Thoracic aorta (tissue), 2 donors: ENCODE measurements around the gene PGAM4. TPM values are rescaled to one million over a fixed set of nuclear protein-coding genes. Genes with fewer than 3 reads are reported as not detected.
A peak's percentile ranks its signal among the peaks of the same experiment; 100 is the strongest.
"Not testable (repeated sequence)": the region's sequence is repeated elsewhere in the genome, so short reads cannot be mapped to it uniquely, and the experiment has no call there.

Experiments
- ATAC-seq: fragments of 150-250 bp; one replicate; pipeline ENCODE4 v1.8.0; 2017; ENCODE audit warnings: low read depth; ENCODE audit not compliant: insufficient number of reproducible peaks, low FRiP score
- DNase-seq: peaks from one replicate; pipeline ENCODE4 v3.0.0-alpha.2; 2020; ENCODE audit warnings: low spot score
- H3K27ac ChIP-seq, 2 donors: fragments of 200-600 bp; sonication (generic); 1 replicate in 1 of 2; 2 replicates in 1 of 2; pipeline ENCODE4 v1.5.1; 2016; ENCODE audit warnings: mild to moderate bottlenecking in 2 of 2, moderate library complexity in 2 of 2
- H3K27me3 ChIP-seq: fragments of 200-600 bp; sonication (generic); replicated peaks from 2 replicates; pipeline ENCODE4 v1.6.0; 2016; ENCODE audit warnings: mild to moderate bottlenecking; ENCODE audit not compliant: insufficient read depth
- H3K36me3 ChIP-seq: fragments of 200-600 bp; sonication (generic); one replicate; pipeline ENCODE4 v1.5.1; 2016
- H3K4me1 ChIP-seq, 2 donors: fragments of 200-600 bp; sonication (generic); 1 replicate in 1 of 2; 2 replicates in 1 of 2; pipeline versions ENCODE4 v1.5.1 to v1.6.0; 2016; ENCODE audit warnings: low read depth in 2 of 2, mild to moderate bottlenecking in 1 of 2; ENCODE audit not compliant: control insufficient read depth in 1 of 2
- H3K4me3 ChIP-seq: fragments of 200-600 bp; sonication (generic); 2 replicates; pipeline ENCODE4 v1.5.1; 2016; ENCODE audit warnings: mild to moderate bottlenecking
- H3K9me3 ChIP-seq: fragments of 200-600 bp; sonication (generic); 2 replicates; pipeline ENCODE4 v1.5.1; 2016
- total RNA-seq, 2 donors: library from RNA; depleted of rRNA; stranded (reverse); fragments of >200 nt; gene quantifications; one replicate each; pipeline versions ENCODE4 v1.1.0 to v1.2.3, GENCODE V29; 2016
- TF ChIP-seq, protein P1 (sequence below): fragments of 200-600 bp; sonication (generic); IDR thresholded peaks from one replicate; pipeline ENCODE4 v1.5.1; 2019; ENCODE audit warnings: antibody characterized with exemption

Gene PGAM4
- total RNA-seq, 2 donors from 2014 or later, result not detected

DNA sequence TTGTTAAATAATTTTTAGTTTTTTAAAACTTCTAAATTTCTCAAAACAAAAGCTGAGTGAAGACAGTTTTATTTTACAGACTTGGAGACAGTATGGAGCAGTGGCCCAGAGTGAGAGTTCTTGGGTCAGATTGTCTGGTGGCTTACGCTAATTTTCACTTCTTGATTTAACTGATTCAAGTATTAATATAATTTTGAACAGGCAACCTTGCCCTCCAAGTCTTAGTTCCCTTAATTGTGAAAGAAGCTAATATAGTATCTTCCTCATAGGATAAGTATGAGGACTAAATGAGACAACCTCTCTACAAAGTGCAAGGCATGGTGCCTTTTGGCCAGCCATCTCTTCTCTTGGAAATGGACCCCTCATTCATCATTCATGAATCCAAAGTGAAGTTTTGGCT, 33.6 kb downstream of the PGAM4 start:
- ATAC-seq, result no peak
- peaks cover 0 to 22% of the 10 kb centered on the region in 2 donors for H3K4me1 ChIP-seq
- H3K4me3 ChIP-seq, result no peak overlapping the region
- no peaks in the 10 kb centered on the region for H3K27me3 ChIP-seq
- no peaks in the 10 kb centered on the region for H3K9me3 ChIP-seq
- no peak for DNase-seq
- no peaks in the 10 kb centered on the region for H3K36me3 ChIP-seq
- TF ChIP-seq, protein P1, sequence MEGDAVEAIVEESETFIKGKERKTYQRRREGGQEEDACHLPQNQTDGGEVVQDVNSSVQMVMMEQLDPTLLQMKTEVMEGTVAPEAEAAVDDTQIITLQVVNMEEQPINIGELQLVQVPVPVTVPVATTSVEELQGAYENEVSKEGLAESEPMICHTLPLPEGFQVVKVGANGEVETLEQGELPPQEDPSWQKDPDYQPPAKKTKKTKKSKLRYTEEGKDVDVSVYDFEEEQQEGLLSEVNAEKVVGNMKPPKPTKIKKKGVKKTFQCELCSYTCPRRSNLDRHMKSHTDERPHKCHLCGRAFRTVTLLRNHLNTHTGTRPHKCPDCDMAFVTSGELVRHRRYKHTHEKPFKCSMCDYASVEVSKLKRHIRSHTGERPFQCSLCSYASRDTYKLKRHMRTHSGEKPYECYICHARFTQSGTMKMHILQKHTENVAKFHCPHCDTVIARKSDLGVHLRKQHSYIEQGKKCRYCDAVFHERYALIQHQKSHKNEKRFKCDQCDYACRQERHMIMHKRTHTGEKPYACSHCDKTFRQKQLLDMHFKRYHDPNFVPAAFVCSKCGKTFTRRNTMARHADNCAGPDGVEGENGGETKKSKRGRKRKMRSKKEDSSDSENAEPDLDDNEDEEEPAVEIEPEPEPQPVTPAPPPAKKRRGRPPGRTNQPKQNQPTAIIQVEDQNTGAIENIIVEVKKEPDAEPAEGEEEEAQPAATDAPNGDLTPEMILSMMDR, result no peak
- H3K27ac ChIP-seq, result no peak overlapping the region

DNA sequence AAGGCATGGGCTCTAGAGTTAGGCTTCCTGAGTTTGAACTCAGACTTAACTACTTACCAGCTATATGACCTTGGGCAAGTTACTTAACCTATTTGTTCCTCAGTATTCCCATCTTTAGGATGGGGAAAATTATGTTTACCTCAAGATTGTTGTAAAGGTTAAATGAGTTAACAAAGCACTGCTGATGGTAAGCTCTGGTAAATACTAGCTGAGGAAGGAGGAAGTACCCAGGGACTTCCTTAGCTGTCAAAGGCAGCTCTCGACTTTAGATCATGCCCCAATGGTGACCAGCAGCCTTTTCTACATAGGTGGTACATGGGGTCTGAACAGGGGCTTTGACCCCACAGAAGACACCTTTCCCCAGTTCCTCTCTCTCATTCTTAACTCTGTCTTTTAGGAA, 38.9 kb downstream of the PGAM4 start:
- TF ChIP-seq, protein P1, result no peak
- Histone ChIP-seq H3K4me1 (peaks cover 0 to 8% of the 10 kb centered on the region in 2 donors), H3K27ac (no peak overlapping the region), H3K27me3 (no peaks in the 10 kb centered on the region), H3K36me3 (no peaks in the 10 kb centered on the region), H3K4me3 (no peak overlapping the region), H3K9me3 (no peaks in the 10 kb centered on the region)
- ATAC-seq (no peak), DNase-seq (no peak)

DNA sequence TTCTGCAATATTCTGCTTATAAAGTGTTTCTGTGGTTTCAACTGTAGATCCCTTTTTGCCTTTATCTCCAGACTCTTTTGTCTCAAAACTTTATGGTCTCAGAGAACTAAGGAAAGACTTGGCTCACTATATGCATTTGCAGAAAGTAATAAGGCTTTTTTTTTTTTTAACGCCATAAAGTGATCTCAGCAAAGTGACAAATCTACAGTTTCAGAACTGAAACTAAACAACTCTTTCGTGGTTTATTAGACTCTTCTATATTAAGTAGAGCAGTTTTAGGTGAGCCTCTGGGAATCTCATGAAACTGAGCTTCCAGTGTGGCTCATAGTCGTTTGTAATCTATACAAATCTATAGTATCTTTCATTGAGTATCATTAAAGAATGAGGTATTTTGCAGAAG, 43.7 kb downstream of the PGAM4 start:
- DNase-seq (no peak), ATAC-seq (no peak)
- Histone ChIP-seq H3K36me3 (no peaks in the 10 kb centered on the region), H3K4me3 (peak overlapping the region; percentile 43), H3K27ac (no peak overlapping the region), H3K4me1 (no peaks in the 10 kb centered on the region), H3K27me3 (no peaks in the 10 kb centered on the region), H3K9me3 (no peaks in the 10 kb centered on the region)
- TF ChIP-seq, protein P1, result no peak

DNA sequence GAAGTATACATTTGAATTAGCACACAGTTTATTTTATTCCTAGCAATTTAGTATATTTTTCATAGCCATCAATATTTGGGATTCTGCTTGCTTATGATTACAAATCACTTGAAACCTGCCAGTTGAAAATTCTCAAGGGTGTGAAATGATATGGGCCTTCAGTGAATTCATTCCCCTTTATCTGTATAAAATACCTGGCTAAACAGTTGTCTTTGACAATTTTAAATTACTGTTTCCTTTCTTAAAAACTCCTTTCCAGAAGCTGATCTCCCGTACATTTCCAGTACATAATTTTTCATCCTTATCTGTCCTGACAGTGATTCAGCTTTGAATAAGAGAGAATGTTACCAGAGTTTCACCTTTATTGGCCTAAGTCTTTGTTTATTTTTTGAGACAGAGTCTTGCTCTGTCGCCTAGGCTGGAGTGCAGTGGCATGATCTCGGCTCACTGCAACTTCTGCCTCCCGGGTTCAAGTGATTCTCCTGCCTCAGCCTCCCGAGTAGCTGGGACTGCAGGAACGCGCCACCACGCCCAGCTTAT, 45.0 kb downstream of the PGAM4 start:
- no peak overlapping the region for H3K4me3 ChIP-seq
- no peaks in the 10 kb centered on the region for H3K9me3 ChIP-seq
- no peak for DNase-seq
- TF ChIP-seq, protein P1, result no peak
- no peaks in the 10 kb centered on the region for H3K36me3 ChIP-seq
- H3K27ac ChIP-seq, result no peak overlapping the region
- H3K4me1 ChIP-seq, result no peaks in the 10 kb centered on the region
- no peaks in the 10 kb centered on the region for H3K27me3 ChIP-seq
- ATAC-seq, result no peak

DNA sequence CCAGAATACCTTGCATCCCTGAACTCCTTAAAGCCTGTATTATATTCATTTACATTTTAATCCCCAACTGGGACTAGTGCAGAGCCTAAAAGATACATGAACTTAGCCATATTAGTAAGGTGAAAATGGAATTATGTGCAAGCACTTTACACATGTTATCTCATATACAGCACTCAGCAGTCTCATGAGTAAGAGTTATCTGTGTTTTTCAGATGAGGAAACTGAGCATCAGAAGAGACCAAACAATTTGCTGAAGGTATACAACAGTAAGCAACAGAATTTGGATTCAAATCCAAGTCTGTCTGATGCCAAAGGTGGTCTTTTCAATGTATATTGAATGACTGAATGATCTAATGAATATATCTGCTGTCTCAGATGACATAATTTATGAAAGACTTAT, 46.7 kb downstream of the PGAM4 start:
- Histone ChIP-seq H3K4me1 (no peaks in the 10 kb centered on the region), H3K36me3 (no peaks in the 10 kb centered on the region), H3K9me3 (no peaks in the 10 kb centered on the region), H3K27ac (no peak overlapping the region), H3K27me3 (no peaks in the 10 kb centered on the region), H3K4me3 (no peak overlapping the region)
- TF ChIP-seq, protein P1, result no peak
- no peak for ATAC-seq
- no peak for DNase-seq

DNA sequence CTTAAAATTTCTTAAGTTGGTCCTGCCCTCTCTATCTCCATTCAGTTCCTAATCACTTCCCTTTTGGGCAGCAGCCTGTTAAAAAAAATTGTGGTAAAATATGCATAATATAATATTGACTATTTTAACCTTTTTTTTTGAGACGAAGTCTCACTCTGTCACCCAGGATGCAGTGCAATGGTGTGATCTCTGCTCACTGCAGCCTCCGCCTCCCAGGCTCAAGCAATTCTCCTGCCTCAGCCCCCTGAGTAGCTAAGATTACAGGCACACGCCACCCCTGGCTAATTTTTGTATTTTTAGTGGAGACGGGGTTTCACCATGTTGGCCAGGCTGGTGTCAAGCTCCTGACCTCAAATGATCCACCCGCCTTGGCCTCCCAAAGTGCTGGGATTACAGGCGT, 50.1 kb downstream of the PGAM4 start:
- not testable (repeated sequence) for H3K9me3 ChIP-seq, H3K4me1 ChIP-seq, H3K4me3 ChIP-seq, DNase-seq, H3K27me3 ChIP-seq, H3K36me3 ChIP-seq, ATAC-seq, H3K27ac ChIP-seq
